Spinal cord (tissue), 10 donors: ENCODE results near the gene TMEM184A. TPM values are rescaled to one million over a fixed set of nuclear protein-coding genes. Genes with fewer than 3 reads are reported as not detected.

ENCODE experiments used
- DNase-seq, 6 donors: peaks; one replicate each; pipeline versions ENCODE4 v3.0.0 to v3.0.0-alpha.2; 2013 to 2015; ENCODE audit warnings: low spot score in 6 of 6, low read depth in 4 of 6
- H3K27ac ChIP-seq: one replicate; pipeline ENCODE4 v1.5.1; 2013; ENCODE audit warnings: low read depth, low read length, control low read depth
- H3K27me3 ChIP-seq: one replicate; pipeline ENCODE4 v1.6.1; 2013; ENCODE audit warnings: low read length; ENCODE audit not compliant: control insufficient read depth, insufficient read depth
- H3K36me3 ChIP-seq: one replicate; pipeline ENCODE4 v1.6.1; 2013; ENCODE audit warnings: low read length; ENCODE audit not compliant: control insufficient read depth, insufficient read depth
- H3K4me1 ChIP-seq: one replicate; pipeline ENCODE4 v1.6.1; 2013; ENCODE audit warnings: low read length; ENCODE audit not compliant: control insufficient read depth, insufficient read depth
- H3K4me3 ChIP-seq: one replicate; pipeline ENCODE4 v1.5.1; 2013; ENCODE audit warnings: low read depth, low read length, control low read depth
- H3K9me3 ChIP-seq: one replicate; pipeline ENCODE4 v1.6.1; 2013; ENCODE audit warnings: low read length; ENCODE audit not compliant: control insufficient read depth, insufficient read depth
- WGBS: methylation state at CpG from one replicate; pipeline ENCODE4 v1.1.5; 2013; ENCODE audit warnings: missing lambda C conversion rate; ENCODE audit not compliant: insufficient coverage; 5-methylcytosine and 5-hydroxymethylcytosine counted together
- polyA plus RNA-seq, 2 donors: library from polyadenylated mRNA; unstranded; fragments of 120-200 nt; gene quantifications; one replicate each; pipeline ENCODE4 v1.2.1, GENCODE V29; 2013; ENCODE audit not compliant: insufficient read length in 2 of 2
- total RNA-seq, 2 donors: library from RNA; depleted of rRNA in 1 of 2; stranded (reverse); fragments of 120-200 nt in 1 of 2; fragments of >200 nt in 1 of 2; gene quantifications; one replicate each; pipeline versions ENCODE4 v1.2.3 to v1.2.4, GENCODE V29; 2013 to 2014
- donor health status: healthy.

TMEM184A gene
- total and polyA plus RNA-seq, 4 donors = 0.20 to 2.3 (median 0.54) TPM

DNA sequence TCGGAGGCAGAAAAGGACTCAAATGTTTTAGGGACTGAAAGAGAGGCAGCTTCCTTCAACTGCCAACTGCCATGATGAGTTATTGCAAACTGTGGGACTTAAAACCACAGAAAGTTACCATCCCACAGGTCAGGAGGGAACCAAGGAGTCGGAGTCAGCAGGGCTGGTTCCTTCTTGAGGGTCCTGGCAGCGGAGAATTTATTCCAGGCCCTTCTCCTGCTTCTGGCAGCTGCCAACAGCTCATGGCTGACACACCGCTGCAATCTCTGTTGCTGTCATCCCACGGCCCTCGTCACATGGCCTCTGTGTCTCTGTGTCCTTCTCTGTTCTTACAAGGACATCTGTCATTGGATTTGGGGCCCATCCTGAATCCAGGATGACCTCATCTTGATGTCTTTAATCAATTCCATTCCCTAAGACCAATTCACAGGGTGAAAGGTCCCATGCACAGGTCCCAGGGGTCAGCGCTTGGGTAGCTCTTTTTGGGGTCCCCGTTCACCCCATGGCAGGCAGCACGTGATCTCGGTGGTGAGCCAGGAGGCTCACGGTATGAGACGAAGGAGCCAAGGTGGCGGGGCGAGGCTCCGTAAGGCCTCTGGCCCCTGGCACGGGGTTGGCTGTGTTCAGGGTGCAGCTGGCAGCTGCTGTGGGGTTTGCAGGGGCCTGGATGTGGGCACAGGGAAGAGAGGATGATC lies 41.2 kb upstream of the TMEM184A start:
- no peaks in the 10 kb centered on the region for H3K27me3 ChIP-seq
- DNase-seq = no peak
- no peak overlapping the region for H3K4me3 ChIP-seq
- no peaks in the 10 kb centered on the region for H3K36me3 ChIP-seq
- peaks cover 10% of the 10 kb centered on the region for H3K4me1 ChIP-seq
- H3K9me3 ChIP-seq = no peaks in the 10 kb centered on the region
- WGBS = 82% methylated on average over 15 of the region's 16 CpGs
- no peak overlapping the region for H3K27ac ChIP-seq

DNA sequence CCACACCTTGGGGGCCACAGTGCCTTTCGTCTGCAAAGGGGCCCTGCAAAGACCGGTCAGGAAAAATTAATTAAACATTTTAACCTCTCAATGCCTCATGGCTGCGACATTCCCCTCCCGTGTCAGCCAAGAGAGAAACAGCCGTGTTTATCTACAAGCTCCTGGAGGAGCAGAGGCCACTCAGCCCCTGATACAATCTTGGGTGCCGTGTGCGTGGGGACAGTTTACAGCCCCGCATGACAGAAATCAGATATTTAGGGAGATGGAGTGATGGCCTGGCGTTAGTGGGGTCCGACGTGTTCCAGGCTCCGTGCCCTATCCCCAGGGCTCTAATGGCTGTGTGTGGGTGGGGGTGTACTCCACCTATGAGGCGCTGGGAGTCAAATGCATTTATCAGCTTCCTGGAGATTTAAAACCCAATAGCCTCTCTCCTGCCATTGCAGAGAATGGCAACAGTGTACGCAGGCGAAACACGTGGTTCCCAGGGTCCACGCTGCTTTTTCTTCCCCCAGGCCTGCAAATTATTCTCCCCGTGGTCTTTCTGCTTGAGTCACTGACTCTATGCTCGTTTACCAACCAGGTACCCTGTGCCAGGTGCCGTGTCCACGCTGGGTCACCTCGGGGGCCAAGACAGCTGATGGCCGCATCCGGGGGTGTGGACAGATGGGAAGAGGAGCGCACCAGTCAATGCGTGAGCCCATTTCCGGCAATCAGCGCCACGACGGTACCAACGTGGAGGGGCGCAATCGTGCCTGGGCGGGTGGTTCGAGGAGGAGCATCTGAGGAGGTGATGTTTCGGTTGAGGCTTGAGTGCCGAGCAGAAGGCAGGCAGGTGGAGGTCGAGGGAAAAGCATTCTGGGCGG lies 40.4 kb upstream of the TMEM184A start:
- H3K27me3 ChIP-seq = peaks cover 3% of the 10 kb centered on the region
- no peak for DNase-seq
- no peaks in the 10 kb centered on the region for H3K36me3 ChIP-seq
- H3K4me3 ChIP-seq = no peak overlapping the region
- no peak overlapping the region for H3K27ac ChIP-seq
- 89% methylated on average over 35 of the region's 39 CpGs for WGBS
- H3K4me1 ChIP-seq = peaks cover 15% of the 10 kb centered on the region
- no peaks in the 10 kb centered on the region for H3K9me3 ChIP-seq

DNA sequence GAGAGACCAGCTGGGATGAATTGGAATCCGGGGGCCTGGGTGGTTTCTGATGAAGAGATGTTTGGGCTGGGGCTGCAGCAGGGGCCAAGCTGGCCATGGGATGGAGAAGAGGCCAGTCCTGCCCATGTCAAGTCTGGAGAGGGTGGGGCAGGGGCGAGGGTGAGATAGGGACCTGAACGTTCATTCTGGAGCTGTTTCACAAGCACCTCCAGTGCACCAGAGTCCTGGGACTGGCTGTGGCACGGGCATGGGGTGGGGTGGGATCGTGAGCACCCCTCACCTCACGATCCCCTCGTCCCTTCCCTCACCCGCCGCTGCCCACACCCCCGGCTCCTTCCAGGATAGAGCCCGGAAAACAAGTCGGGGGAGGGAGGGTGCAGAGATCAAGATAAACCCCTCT lies 39.6 kb upstream of the TMEM184A start:
- H3K4me1 ChIP-seq = peaks cover 17% of the 10 kb centered on the region
- 74% methylated on average over 5 of the region's 12 CpGs for WGBS
- H3K36me3 ChIP-seq = no peaks in the 10 kb centered on the region
- peaks cover 5% of the 10 kb centered on the region for H3K27me3 ChIP-seq
- no peaks in the 10 kb centered on the region for H3K9me3 ChIP-seq
- H3K27ac ChIP-seq = no peak overlapping the region
- no peak for DNase-seq
- no peak overlapping the region for H3K4me3 ChIP-seq

DNA sequence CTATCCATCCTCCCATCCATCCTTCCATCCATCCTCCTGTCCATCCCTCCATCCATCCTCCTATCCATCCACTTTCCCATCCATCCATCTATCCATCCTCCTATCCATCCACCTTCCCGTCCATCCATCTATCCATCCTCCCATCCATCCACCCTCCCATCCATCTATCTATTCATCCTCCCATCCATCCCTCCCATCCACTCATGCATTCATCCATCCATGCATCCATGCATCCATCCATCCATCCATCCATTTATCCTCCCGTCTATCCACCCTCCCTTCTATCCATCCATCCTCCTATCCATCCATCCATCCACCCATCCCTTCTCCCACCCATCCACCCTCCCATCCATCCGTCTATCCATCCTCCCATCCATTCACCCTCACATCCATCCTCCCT lies 39.0 kb upstream of the TMEM184A start:
- 97% methylated on average over 3 of the region's 3 CpGs for WGBS
- DNase-seq = no peak
- H3K27me3 ChIP-seq = peaks cover 5% of the 10 kb centered on the region
- H3K4me3 ChIP-seq = no peak overlapping the region
- peaks cover 17% of the 10 kb centered on the region for H3K4me1 ChIP-seq
- no peaks in the 10 kb centered on the region for H3K9me3 ChIP-seq
- no peak overlapping the region for H3K27ac ChIP-seq
- H3K36me3 ChIP-seq = no peaks in the 10 kb centered on the region

DNA sequence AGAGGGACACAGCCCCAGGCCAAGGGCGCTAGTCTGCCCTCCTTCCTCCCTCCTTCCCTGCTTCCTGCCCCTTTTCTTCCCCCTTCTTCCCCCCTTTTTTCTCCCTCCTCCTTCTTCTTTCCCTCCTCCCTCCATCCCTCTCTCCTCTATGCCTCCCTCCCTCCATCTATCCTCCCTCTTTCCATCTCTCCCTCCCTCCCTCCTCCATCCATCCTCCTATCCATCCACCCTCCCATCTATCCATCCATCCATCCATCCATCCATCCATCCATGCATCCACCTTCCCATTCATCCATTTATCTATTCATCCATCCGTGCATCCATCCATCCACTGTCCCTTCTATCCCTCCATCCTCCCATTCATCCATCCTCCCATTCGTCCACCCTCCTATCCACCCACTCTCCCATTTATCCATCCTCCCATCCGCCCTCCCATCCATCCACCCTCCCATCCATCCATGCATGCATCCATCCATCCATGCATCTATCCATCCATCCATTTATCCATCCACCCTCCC lies 38.0 kb upstream of the TMEM184A start:
- WGBS = 72% methylated on average over 4 of the region's 4 CpGs

DNA sequence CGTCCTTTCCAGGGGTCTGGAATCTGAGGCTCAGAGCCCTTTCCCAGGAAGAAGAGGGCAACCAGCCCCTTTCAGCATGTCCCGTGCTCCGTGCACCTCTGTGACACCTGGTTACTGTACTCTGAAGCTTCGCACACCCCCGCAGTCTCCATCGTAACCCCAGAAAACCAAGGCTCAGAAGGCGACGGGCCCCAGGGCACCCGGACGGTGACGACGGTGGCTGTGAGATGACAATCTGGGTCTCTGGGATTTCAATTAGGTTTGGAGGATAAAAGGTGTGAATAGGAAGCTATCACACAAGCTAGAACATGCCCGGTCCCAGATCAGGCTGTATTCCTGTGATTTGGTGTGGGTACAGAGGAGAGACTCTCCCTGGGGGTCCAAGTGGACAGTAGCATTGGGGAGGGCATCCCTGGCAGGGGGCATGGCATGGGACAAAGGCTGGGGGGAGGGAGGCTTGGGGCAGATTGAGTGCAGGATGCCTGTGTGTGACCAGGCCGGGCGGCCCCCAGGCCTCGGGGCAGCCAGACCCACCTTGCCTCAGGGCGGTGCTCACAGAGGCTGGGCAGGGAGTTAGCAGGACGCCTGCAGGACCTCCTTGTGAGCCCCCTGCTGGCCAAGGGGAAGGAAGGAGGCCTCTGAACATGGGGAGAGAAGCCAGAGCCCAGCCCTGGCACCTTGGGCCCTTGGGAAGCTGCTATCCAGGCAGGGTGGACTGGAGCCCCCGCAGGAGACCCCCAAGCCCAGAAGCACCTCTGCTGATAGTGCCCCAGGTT lies 37.3 kb upstream of the TMEM184A start:
- H3K27me3 ChIP-seq = peaks cover 5% of the 10 kb centered on the region
- H3K36me3 ChIP-seq = no peaks in the 10 kb centered on the region
- H3K4me3 ChIP-seq = no peak overlapping the region
- no peak for DNase-seq
- 81% methylated on average over 17 of the region's 19 CpGs for WGBS
- peaks cover 17% of the 10 kb centered on the region for H3K4me1 ChIP-seq
- H3K9me3 ChIP-seq = no peaks in the 10 kb centered on the region
- no peak overlapping the region for H3K27ac ChIP-seq

More for the DNA sequence above, 38.0 kb upstream of the TMEM184A start:
- Histone ChIP-seq H3K27ac (no peak overlapping the region), H3K4me1 (peaks cover 17% of the 10 kb centered on the region), H3K36me3 (no peaks in the 10 kb centered on the region), H3K4me3 (no peak overlapping the region), H3K9me3 (no peaks in the 10 kb centered on the region), H3K27me3 (peaks cover 5% of the 10 kb centered on the region)
- no peak for DNase-seq

DNA sequence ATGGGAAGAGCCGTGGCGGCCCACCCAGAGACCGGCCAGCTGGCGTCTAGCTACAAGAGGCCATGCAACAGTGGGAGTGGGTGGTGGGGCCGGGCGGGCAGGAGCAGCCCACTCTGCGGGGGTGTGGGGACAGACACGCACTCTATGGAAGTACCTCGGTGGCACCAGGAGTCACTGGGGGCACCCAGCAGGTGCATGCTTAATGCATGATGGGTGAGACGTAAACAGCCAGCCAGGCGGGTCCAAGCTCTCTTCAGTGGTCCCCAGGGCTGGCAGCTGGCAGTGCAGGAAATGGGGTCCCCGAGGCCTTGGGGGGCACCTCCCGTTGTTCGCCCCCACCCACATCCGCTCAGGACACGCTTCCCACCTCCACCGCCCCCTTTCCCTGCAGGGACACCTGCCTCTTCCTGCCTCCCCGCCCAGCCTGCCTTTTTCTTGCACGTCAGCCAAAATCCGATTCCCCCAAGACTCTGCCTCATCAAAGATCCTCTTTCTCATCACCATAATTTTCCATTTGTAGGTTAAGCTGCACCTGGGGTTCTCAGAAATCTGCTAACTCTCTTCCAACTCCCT lies 36.4 kb upstream of the TMEM184A start:
- H3K36me3 ChIP-seq = no peaks in the 10 kb centered on the region
- 55% methylated on average over 20 of the region's 20 CpGs for WGBS
- peaks cover 22% of the 10 kb centered on the region for H3K4me1 ChIP-seq
- peaks cover 5% of the 10 kb centered on the region for H3K27me3 ChIP-seq
- H3K9me3 ChIP-seq = no peaks in the 10 kb centered on the region
- no peak overlapping the region for H3K4me3 ChIP-seq
- DNase-seq = peak in 1 of 6 donors; percentile 75
- no peak overlapping the region for H3K27ac ChIP-seq

DNA sequence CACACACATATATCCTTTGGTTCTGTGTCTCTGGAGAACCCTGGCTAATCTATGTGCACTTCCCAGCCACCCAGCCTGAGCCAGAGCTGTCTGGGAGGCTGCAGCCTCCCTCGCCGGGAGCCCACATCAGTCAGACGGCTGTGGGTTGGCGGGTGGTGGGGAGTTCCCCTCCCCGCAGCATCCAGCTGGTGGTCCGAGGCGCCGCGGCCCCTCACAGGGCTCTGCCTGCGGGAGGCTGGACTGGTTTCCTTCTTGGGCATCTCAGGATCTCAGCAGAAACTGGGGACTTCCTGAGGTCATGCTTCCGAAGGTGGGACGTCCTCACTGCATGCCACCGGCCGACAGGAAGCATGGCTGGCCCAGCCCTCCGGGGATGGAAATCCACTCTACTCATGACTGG lies 35.9 kb upstream of the TMEM184A start:
- H3K36me3 ChIP-seq = peaks cover 3% of the 10 kb centered on the region
- H3K9me3 ChIP-seq = no peaks in the 10 kb centered on the region
- WGBS = 30% methylated on average over 15 of the region's 15 CpGs
- no peak overlapping the region for H3K4me3 ChIP-seq
- H3K4me1 ChIP-seq = peaks cover 27% of the 10 kb centered on the region
- peaks cover 5% of the 10 kb centered on the region for H3K27me3 ChIP-seq
- no peak overlapping the region for H3K27ac ChIP-seq
- DNase-seq = no peak

DNA sequence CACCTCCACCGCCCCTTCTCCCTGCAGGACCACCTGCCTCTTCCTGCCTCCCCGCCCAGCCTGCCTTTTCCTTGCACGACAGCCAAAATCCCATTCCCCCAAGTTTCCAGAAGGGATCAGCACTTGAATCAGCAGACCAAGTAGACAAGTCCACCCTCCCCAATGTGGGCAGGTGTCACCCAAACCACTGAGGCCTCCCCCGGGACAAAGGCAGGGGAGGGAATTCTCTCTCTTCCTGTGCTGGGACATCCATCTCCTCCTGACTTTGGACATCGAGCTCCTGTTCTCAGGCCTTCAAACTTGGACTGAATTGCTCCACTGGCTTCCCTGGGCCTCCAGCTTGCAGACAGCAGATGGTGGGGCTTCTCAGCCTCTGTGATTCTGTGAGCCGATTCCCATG lies 35.4 kb upstream of the TMEM184A start:
- no peaks in the 10 kb centered on the region for H3K9me3 ChIP-seq
- no peak overlapping the region for H3K27ac ChIP-seq
- 67% methylated on average over 6 of the region's 6 CpGs for WGBS
- H3K4me1 ChIP-seq = peaks cover 31% of the 10 kb centered on the region
- no peak overlapping the region for H3K4me3 ChIP-seq
- DNase-seq = no peak
- peaks cover 3% of the 10 kb centered on the region for H3K36me3 ChIP-seq
- peaks cover 5% of the 10 kb centered on the region for H3K27me3 ChIP-seq
